HFFc6 (cell line): ENCODE measurements around the gene JAZF1. TPM values are rescaled to one million over a fixed set of nuclear protein-coding genes. Genes with fewer than 3 reads are reported as not detected.

ENCODE experiments used
- DNase-seq: peaks from one replicate; pipeline ENCODE4 v3.0.0-alpha.2; 2018
- H3K27ac Mint-ChIP-seq: 2 replicates; pipeline ENCODE4 v1.8.0; 2020; ENCODE audit warnings: mild to moderate bottlenecking, mixed read lengths
- H3K27me3 Mint-ChIP-seq: 2 replicates; pipeline ENCODE4 v1.8.0; 2021; ENCODE audit warnings: mild to moderate bottlenecking, moderate library complexity, mixed read lengths; ENCODE audit not compliant: insufficient read depth
- H3K36me3 Mint-ChIP-seq: 2 replicates; pipeline ENCODE4 v1.8.0; 2021; ENCODE audit warnings: low read depth, mixed read lengths
- H3K4me1 Mint-ChIP-seq: 2 replicates; pipeline ENCODE4 v1.8.0; 2020; ENCODE audit warnings: low read depth, mixed read lengths
- H3K4me3 Mint-ChIP-seq: 2 replicates; pipeline ENCODE4 v1.8.0; 2020; ENCODE audit warnings: mild to moderate bottlenecking, moderate library complexity, mixed read lengths
- H3K9me3 Mint-ChIP-seq: 2 replicates; pipeline ENCODE4 v1.8.0; 2020; ENCODE audit warnings: mild to moderate bottlenecking, mixed read lengths
- CTCF ChIP-seq: fragments of 200-600 bp; sonication (generic); IDR thresholded peaks from 2 replicates; pipeline ENCODE4 v1.5.0; 2021; ENCODE audit warnings: antibody characterized with exemption, mild to moderate bottlenecking
- total RNA-seq, 6 experiments: library from RNA; stranded (reverse); fragmentation: NEBNext Ultra II Directional; extraction: Animal tissue kit (Norgen Biotek cat#: 25700); gene quantifications; 2 replicates in 1 of 6; 3 replicates in 5 of 6; pipeline ENCODE4 v1.2.3, GENCODE V29; 2021

JAZF1 gene
- total RNA-seq, 6 experiments from 2014 or later, result 17.5 to 26.3 (median 21.4) TPM

- Mint-ChIP-seq H3K36me3 (peaks cover 16% of the 10 kb centered on the region; the same call in 1 of the 2 replicates), H3K27me3 (peaks cover 3% of the 10 kb centered on the region; the same call in 1 of the 2 replicates), H3K4me3 (no peak overlapping the region), H3K4me1 (peaks cover 24% of the 10 kb centered on the region), H3K9me3 (no peaks in the 10 kb centered on the region), H3K27ac (no peak overlapping the region)
- no peak for DNase-seq
- no peak for TF ChIP-seq CTCF
Measured at GRCh38 chr7:27870595-27870994, 310.0 kb downstream of the JAZF1 start.

GRCh38 chr7:27869056-27869455 is 311.5 kb downstream of the JAZF1 start:
- no peak for DNase-seq
- H3K27me3 Mint-ChIP-seq, result peaks cover 3% of the 10 kb centered on the region; the same call in 1 of the 2 replicates
- no peaks in the 10 kb centered on the region for H3K9me3 Mint-ChIP-seq
- no peak overlapping the region for H3K4me3 Mint-ChIP-seq
- peaks cover 18% of the 10 kb centered on the region for H3K4me1 Mint-ChIP-seq
- H3K36me3 Mint-ChIP-seq, result peaks cover 12% of the 10 kb centered on the region; the same call in 1 of the 2 replicates
- no peak overlapping the region for H3K27ac Mint-ChIP-seq
- no peak for TF ChIP-seq CTCF

- Mint-ChIP-seq H3K27me3 (peaks cover 1% of the 10 kb centered on the region; the same call in 1 of the 2 replicates), H3K27ac (no peak overlapping the region), H3K4me3 (no peak overlapping the region), H3K4me1 (peaks cover 11% of the 10 kb centered on the region), H3K36me3 (peaks cover 12% of the 10 kb centered on the region; the same call in 1 of the 2 replicates), H3K9me3 (no peaks in the 10 kb centered on the region)
- TF ChIP-seq CTCF, result no peak
- DNase-seq, result no peak
Measured at GRCh38 chr7:27868131-27868550, 312.5 kb downstream of the JAZF1 start.

- no peak overlapping the region for H3K27ac Mint-ChIP-seq
- H3K27me3 Mint-ChIP-seq, result peaks cover 1% of the 10 kb centered on the region; the same call in 1 of the 2 replicates
- H3K9me3 Mint-ChIP-seq, result no peaks in the 10 kb centered on the region
- no peak for TF ChIP-seq CTCF
- H3K4me1 Mint-ChIP-seq, result peaks cover 11% of the 10 kb centered on the region
- no peak for DNase-seq
- H3K36me3 Mint-ChIP-seq, result peaks cover 12% of the 10 kb centered on the region; the same call in 1 of the 2 replicates
- no peak overlapping the region for H3K4me3 Mint-ChIP-seq
Measured at GRCh38 chr7:27866828-27867672, 313.5 kb downstream of the JAZF1 start.

- H3K4me1 Mint-ChIP-seq, result peaks cover 11% of the 10 kb centered on the region
- no peak for DNase-seq
- no peak for TF ChIP-seq CTCF
- H3K9me3 Mint-ChIP-seq, result no peaks in the 10 kb centered on the region
- peaks cover 12% of the 10 kb centered on the region; the same call in 1 of the 2 replicates for H3K36me3 Mint-ChIP-seq
- no peak overlapping the region for H3K27ac Mint-ChIP-seq
- no peak overlapping the region for H3K4me3 Mint-ChIP-seq
- H3K27me3 Mint-ChIP-seq, result peaks cover 1% of the 10 kb centered on the region; the same call in 1 of the 2 replicates
Measured at GRCh38 chr7:27866256-27866655, 314.3 kb downstream of the JAZF1 start.
